Esophagus squamous epithelium (tissue), 4 donors: ENCODE results near the gene EDAR.

ENCODE experiments used
- POLR2A ChIP-seq, 4 donors: fragments of 450-650 bp; IDR thresholded peaks; one replicate each; pipeline ENCODE4 v1.6.1; 2017; ENCODE audit warnings: antibody characterized with exemption in 4 of 4, mild to moderate bottlenecking in 4 of 4, moderate library complexity in 3 of 4
- TF ChIP-seq, protein P1 (sequence below), 6 experiments: fragments of 450-650 bp in 4 of 6; fragments of 200-600 bp in 2 of 6; sonication (generic) in 2 of 6; IDR thresholded peaks; one replicate each; pipeline ENCODE4 v1.5.1; 2016 to 2019; ENCODE audit warnings: antibody characterized with exemption in 6 of 6, mild to moderate bottlenecking in 4 of 6, moderate library complexity in 4 of 6

DNA sequence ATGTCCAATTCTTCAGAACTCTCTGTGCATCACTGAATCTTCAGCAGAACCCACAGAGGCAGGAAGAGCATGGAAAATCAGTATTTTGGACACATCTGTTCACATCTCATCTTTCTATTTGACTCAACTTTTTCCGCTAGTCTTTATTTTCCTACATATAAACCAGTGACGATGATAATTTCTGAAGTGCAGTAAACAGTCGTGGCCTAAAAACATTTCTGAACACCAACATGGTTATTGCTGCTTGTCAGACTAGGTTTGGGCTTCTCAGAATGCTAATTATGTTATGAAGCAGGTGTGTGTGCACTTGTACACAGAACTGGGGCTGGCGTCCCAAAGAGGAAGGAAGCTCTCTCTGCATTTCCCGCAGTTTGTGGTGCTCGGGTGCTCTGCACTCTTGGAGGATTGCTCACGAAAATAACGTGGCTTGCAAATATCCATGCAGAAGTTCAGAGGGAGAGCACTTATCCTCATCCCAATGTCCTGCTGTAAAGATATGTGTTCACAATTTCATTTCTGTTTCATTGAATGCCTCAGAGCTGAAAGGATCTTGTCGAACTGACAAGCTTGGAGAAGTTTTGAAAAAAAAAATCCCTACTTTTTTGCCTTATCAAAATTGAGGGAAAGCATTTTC is 50.8 kb downstream of the EDAR start:
- TF ChIP-seq, protein P1, sequence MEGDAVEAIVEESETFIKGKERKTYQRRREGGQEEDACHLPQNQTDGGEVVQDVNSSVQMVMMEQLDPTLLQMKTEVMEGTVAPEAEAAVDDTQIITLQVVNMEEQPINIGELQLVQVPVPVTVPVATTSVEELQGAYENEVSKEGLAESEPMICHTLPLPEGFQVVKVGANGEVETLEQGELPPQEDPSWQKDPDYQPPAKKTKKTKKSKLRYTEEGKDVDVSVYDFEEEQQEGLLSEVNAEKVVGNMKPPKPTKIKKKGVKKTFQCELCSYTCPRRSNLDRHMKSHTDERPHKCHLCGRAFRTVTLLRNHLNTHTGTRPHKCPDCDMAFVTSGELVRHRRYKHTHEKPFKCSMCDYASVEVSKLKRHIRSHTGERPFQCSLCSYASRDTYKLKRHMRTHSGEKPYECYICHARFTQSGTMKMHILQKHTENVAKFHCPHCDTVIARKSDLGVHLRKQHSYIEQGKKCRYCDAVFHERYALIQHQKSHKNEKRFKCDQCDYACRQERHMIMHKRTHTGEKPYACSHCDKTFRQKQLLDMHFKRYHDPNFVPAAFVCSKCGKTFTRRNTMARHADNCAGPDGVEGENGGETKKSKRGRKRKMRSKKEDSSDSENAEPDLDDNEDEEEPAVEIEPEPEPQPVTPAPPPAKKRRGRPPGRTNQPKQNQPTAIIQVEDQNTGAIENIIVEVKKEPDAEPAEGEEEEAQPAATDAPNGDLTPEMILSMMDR (IDR thresholded peaks at IDR 0.05): no peak
- no peak for TF ChIP-seq POLR2A (IDR thresholded peaks at IDR 0.05)
